Stimulated activated CD4-positive, alpha-beta T cell treated with anti-CD3 and anti-CD28 coated beads, Interleukin-12 subunit alpha, Interleukin-12 subunit beta, amount 100 ng/mL, for 4 hours (primary cell): ENCODE data around the gene CUX1.

Experiments
- DNase-seq: peaks from one replicate; pipeline ENCODE4 v3.0.0-alpha.2; 2020

Gene CUX1

GRCh38 chr7:102258749-102259107, 441.3 kb downstream of the CUX1 start:
- DNase-seq = no peak

- DNase-seq = no peak
Observed at GRCh38 chr7:102260856-102261255, 443.4 kb downstream of the CUX1 start.

DNA sequence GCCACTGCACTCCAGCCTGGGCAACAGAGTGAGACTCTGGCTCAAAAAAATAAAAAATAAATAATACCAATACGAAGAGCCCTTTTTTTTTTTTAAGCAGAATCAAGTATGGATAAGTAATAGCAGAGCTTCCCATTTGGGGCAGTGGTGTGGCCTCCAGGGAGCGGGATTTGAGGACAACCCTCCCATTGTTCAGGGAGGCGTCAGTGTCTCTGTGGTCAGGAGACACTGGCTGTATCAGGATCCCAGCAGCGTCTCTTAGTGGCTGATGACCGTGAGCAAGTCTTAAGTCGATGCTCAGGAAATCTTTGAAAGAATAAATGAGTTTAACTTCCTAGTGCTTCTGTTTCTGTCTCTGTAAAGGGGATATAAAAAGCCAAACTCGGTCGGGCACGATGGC, 444.0 kb downstream of the CUX1 start:
- DNase-seq = no peak

DNA sequence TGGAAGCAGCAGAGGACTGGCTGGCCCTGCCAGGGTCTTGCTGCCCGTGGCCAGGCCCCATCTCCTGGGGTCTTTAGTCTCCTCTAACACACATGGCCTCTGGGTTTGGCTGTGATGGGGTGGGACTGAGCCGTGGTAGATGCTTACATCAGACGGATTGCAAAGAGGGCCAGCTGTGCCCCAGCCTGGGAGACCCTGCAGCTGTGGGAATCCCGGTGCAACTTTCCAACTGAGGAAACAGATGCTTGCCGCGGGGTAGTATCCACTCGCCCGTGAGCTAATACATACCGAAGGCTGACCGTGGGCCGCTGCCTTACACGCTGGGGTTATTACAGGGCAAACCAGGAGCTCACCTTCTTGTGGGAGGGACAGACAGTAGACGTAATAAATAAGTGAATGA, 445.1 kb downstream of the CUX1 start:
- no peak for DNase-seq

DNA sequence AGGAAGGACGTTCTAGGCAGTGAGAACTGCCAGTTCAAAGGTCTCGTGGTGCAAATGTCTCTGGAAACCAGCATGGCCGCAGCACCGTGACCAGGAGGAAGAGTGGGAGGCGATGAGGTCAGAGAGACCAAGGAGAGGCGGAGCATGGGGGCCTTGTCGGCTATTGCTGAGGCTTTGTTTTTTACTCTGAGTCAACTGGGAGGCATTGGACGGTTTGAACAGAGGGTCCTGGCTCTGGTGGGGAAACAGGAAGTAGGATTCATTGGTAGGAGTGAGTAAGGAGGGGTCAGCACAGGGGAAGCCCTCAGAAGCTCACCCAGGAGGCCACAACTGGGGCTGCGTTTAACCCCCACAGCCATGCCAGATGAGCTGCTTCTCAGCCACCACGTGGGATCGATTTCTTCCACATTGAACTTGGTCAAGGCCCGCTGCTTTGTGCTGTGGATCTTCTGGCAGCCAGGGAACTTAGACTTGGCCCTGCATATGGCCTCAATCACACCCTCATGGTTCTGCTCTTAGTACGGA, 447.0 kb downstream of the CUX1 start:
- DNase-seq = no peak

DNA sequence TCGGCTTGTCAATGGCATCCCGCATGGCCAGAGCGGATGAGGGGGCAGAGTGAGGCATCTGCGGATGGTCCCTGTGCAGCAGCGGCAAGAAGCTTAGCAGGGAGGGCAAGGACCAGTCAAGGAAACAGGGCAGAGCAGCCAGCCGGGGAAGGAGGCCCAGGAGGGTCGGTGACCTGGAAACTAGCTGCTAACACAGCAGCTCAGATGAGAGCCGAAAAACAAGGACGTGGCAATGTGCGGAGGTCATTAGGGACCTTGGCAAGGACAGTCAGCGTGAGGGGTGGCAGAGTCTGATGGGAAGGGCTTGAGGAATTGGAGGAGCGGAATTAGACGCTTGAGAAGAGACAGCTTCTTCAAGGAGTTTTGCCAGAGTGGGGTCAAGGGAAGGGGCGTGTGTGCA, 449.1 kb downstream of the CUX1 start:
- no peak for DNase-seq

- no peak for DNase-seq
Observed at GRCh38 chr7:102268635-102269034, 451.2 kb downstream of the CUX1 start.

GRCh38 chr7:102270178-102270887, 452.9 kb downstream of the CUX1 start:
- no peak for DNase-seq

GRCh38 chr7:102271158-102271798, 453.9 kb downstream of the CUX1 start:
- no peak for DNase-seq

- peak; percentile 80 for DNase-seq
Observed at GRCh38 chr7:102272075-102272916, 454.9 kb downstream of the CUX1 start.

GRCh38 chr7:102272917-102273748, 455.7 kb downstream of the CUX1 start:
- no peak for DNase-seq

GRCh38 chr7:102273749-102274712, 456.6 kb downstream of the CUX1 start:
- DNase-seq = no peak

- no peak for DNase-seq
Observed at GRCh38 chr7:102275123-102275703, 457.8 kb downstream of the CUX1 start.

DNA sequence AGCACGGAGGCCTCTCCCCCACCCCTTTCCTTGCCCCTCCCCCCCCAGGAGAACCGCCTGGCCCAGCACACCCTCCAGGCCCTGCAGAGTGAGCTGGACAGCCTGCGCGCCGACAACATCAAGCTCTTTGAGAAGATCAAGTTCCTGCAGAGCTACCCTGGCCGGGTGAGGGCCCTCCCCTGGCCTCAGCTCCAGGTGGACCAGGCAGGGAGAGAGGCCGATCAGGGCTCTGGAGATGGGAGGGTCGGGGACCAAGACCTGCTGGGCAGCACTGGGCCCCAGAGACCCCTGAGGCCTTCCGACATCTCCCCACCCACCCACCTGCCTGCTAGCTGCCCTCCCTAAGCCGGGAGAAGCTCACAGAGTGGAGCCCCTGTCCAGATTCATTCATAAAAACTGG, 460.5 kb downstream of the CUX1 start:
- DNase-seq = no peak

GRCh38 chr7:102279537-102280400, 462.3 kb downstream of the CUX1 start:
- peak; percentile 48 for DNase-seq

DNA sequence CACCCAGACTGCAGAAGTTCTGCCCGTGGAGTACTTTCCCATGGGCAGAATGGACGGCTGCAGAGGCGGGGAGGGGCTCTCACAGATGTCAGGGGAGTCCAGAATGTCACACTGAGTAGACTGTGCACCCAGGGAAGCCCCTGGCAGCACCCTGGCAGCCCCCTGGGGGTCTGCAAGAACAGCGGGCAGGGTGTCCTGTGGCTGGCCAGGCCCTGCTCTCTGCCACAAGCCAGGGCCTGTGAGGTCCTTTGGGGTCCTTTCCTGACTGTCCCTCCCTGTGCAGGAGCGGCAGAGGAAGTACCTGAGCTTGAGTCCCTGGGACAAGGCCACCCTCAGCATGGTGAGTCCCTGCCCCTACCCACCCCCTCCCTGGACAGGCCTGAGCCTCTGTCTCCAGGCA, 463.1 kb downstream of the CUX1 start:
- no peak for DNase-seq

DNA sequence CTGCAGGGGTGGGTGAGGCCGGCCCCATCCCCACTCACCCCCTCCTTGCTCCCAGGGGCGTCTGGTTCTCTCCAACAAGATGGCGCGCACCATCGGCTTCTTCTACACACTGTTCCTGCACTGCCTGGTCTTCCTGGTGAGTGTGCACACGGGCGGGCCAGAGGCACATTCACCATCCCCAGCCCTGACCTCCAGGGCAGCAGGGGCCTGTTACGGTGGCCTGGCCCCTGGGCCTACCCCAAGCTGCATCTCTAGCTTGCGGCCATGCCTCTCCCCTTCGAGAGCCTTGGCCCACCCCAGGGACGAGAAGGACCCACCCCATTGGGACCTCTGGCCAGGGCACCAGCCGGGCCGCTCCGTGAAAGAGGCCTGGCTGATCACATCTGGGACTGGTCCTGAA, 464.4 kb downstream of the CUX1 start:
- DNase-seq = no peak

- no peak for DNase-seq
Observed at GRCh38 chr7:102282465-102283362, 465.3 kb downstream of the CUX1 start.
